MCF 10A (cell line): ENCODE results near the gene DNM3. TPM values are rescaled to one million over a fixed set of nuclear protein-coding genes. Genes with fewer than 3 reads are reported as not detected.
A peak's percentile ranks its signal among the peaks of the same experiment; 100 is the strongest.

Experiments
- BruUV-seq: library from RNA; stranded (reverse); fragments of 400-500 nt; replicated peaks from 2 replicates; lab custom pipeline; 2021; lab: Mats Ljungman, UMichigan
- CTCF ChIA-PET: fragments of 300-600 bp; sonication (Branson Sonifier 250); formaldehyde crosslinking; extraction: SDS; loops from one replicate; lab custom pipeline; 2021; ENCODE audit warnings: antibody characterized with exemption, inconsistent platforms; lab: Yijun Ruan, JAX
- POLR2A ChIA-PET: fragments of 300-600, 350-650 bp; sonication (Branson Sonifier 250); formaldehyde crosslinking; extraction: SDS; loops from one replicate; lab custom pipeline; 2020; ENCODE audit warnings: antibody characterized with exemption, inconsistent platforms; lab: Yijun Ruan, JAX
- DNase-seq: peaks from one replicate; pipeline ENCODE4 v3.0.0-alpha.2; 2018; ENCODE audit not compliant: unreplicated experiment
- H3K27ac Mint-ChIP-seq: one replicate; pipeline ENCODE4 v1.8.0; 2022; ENCODE audit warnings: mild to moderate bottlenecking, low read depth, mixed read lengths; ENCODE audit not compliant: unreplicated experiment
- H3K27me3 Mint-ChIP-seq: one replicate; pipeline ENCODE4 v1.8.0; 2022; ENCODE audit warnings: mixed read lengths; ENCODE audit not compliant: insufficient read depth, unreplicated experiment
- H3K36me3 Mint-ChIP-seq: one replicate; pipeline ENCODE4 v1.8.0; 2022; ENCODE audit warnings: mild to moderate bottlenecking, moderate library complexity, mixed read lengths; ENCODE audit not compliant: insufficient read depth, unreplicated experiment
- H3K4me1 Mint-ChIP-seq: one replicate; pipeline ENCODE4 v1.8.0; 2022; ENCODE audit warnings: mixed read lengths; ENCODE audit not compliant: insufficient read depth, unreplicated experiment
- H3K4me3 Mint-ChIP-seq: one replicate; pipeline ENCODE4 v1.8.0; 2022; ENCODE audit warnings: mild to moderate bottlenecking, moderate library complexity, mixed read lengths; ENCODE audit not compliant: unreplicated experiment
- H3K9me3 Mint-ChIP-seq: one replicate; pipeline ENCODE4 v1.8.0; 2022; ENCODE audit warnings: mixed read lengths; ENCODE audit not compliant: unreplicated experiment
- intact Hi-C: fragments of 100-400 bp; cut with micrococcal nuclease; formaldehyde crosslinking; loops from 2 replicates; pipeline ENCODE4 v1.14.1; 2022
- total RNA-seq: library from RNA; stranded (reverse); gene quantifications from 2 replicates; pipeline ENCODE4 v1.2.3, GENCODE V29; 2022
- TF ChIP-seq, protein P1 (sequence below): fragments of 200-600 bp; IDR thresholded peaks from one replicate; pipeline ENCODE4 v1.8.0; 2022; ENCODE audit warnings: antibody characterized with exemption, mild to moderate bottlenecking; ENCODE audit not compliant: unreplicated experiment

The DNM3 gene
- total RNA-seq, 1 experiment from 2014 or later = 0.68 TPM

DNA sequence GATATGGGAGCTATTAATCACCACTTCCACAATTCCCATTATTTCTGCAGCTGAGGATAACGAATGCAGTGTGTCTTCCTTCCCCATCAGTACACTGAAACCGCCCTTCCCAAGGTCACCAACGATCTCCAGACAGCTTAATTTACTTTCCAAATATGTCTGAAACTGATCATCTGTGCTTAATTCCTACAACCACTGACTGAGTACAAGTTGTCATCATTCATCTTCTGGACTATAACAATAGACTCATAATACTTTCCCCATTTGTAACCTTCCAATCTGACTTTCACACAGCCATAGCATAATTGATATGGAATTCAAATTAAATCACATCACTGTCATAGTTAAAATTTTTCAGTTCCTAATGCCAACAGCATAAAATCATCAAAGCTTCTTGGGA lies 17.4 kb downstream of the DNM3 start:
- DNase-seq = no peak
- ChIA-PET CTCF (interaction anchor here (0.6 to 1.6 kb wide), 5 partner anchors 57 to 1566 kb away, joined by 3 to 6 read pairs (median 4); no protein-coding TSS in a partner anchor), POLR2A (interaction anchor here (1.2 to 1.5 kb wide), 2 partner anchors 17 to 42 kb away, joined by 4 to 6 read pairs; partner anchors contain the start of gene DNM3)
- BruUV-seq = no TSS peak
- no peaks in the 10 kb centered on the region for H3K36me3 Mint-ChIP-seq
- no peak overlapping the region for H3K27ac Mint-ChIP-seq
- no peaks in the 10 kb centered on the region for H3K27me3 Mint-ChIP-seq
- H3K4me1 Mint-ChIP-seq = peaks cover 7% of the 10 kb centered on the region
- H3K9me3 Mint-ChIP-seq = peaks cover 9% of the 10 kb centered on the region
- intact Hi-C loops = no loop called here
- TF ChIP-seq, protein P1, sequence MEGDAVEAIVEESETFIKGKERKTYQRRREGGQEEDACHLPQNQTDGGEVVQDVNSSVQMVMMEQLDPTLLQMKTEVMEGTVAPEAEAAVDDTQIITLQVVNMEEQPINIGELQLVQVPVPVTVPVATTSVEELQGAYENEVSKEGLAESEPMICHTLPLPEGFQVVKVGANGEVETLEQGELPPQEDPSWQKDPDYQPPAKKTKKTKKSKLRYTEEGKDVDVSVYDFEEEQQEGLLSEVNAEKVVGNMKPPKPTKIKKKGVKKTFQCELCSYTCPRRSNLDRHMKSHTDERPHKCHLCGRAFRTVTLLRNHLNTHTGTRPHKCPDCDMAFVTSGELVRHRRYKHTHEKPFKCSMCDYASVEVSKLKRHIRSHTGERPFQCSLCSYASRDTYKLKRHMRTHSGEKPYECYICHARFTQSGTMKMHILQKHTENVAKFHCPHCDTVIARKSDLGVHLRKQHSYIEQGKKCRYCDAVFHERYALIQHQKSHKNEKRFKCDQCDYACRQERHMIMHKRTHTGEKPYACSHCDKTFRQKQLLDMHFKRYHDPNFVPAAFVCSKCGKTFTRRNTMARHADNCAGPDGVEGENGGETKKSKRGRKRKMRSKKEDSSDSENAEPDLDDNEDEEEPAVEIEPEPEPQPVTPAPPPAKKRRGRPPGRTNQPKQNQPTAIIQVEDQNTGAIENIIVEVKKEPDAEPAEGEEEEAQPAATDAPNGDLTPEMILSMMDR = no peak
- H3K4me3 Mint-ChIP-seq = no peak overlapping the region

DNA sequence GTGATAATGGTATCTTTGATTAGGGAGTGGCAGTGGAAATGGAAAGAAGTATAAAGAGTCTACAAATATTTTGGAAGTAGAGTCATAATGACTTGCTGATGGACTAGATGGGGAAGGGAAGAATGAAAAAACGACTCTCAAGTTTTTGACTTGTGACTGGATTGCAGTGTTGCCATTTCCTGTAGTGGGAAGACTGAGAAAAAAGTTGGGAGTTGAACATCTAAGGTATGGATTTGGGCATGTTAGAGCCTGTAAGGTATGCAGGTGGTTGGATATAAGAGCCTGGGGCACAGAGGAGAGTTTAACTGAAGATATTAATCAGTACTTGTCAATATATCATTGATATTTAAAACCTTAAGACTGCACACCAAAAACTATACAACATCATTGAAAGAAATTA lies 19.4 kb downstream of the DNM3 start:
- peaks cover 9% of the 10 kb centered on the region for H3K9me3 Mint-ChIP-seq
- H3K36me3 Mint-ChIP-seq = no peaks in the 10 kb centered on the region
- no peak overlapping the region for H3K4me3 Mint-ChIP-seq
- intact Hi-C loops = no loop called here
- ChIA-PET CTCF (no interaction called here), POLR2A (no interaction called here)
- no TSS peak for BruUV-seq
- TF ChIP-seq, protein P1 = no peak
- H3K4me1 Mint-ChIP-seq = peaks cover 7% of the 10 kb centered on the region
- H3K27ac Mint-ChIP-seq = no peak overlapping the region
- H3K27me3 Mint-ChIP-seq = no peaks in the 10 kb centered on the region
- peak; percentile 12 for DNase-seq

DNA sequence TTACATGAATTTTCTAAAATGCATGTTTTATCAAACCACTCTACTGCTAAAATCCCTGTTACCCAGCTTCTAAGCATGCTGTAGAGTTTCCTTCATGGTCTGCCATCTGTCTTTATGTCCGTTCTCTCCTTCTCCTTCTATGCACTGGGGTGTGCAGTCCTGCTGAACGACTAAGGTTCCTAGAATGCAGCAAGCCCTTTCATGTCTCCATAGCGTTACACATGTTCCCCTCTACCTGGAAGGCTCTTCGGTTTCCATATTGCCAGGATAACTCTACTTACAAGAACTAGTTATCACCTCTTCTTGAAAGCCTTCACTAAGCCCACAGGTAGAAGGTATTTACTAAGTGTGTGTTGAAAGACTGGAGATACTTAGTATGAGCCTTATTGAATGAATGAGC lies 22.2 kb downstream of the DNM3 start:
- CTCF ChIA-PET = interaction anchor here (0.7 to 1.1 kb wide), 2 partner anchors 63 to 119 kb away, joined by 3 to 6 read pairs; no protein-coding TSS in a partner anchor

DNA sequence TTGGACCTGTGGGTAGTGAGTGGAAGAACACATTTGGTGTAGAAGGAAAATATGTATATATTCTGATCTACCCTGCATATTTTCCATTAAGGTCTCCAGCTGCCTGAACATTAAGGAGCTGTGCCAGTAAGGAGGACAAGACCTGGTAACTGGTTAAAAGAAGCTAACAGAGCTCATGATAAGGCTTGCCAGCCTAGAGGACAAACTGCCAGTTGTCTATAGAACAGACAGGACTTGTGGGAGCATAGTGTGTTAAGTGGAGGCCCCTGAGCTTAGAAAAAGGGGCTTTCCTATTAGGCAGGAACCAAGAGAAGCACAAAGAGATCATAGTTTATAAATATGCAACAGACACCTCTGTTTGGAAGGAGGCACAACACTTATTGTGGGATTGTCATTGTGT lies 23.0 kb downstream of the DNM3 start:
- DNase-seq = no peak
- no peaks in the 10 kb centered on the region for H3K36me3 Mint-ChIP-seq
- CTCF ChIA-PET = interaction anchor here (0.9 to 1.1 kb wide), 3 partner anchors 121 to 227 kb away, joined by 3 to 4 read pairs (median 3); no protein-coding TSS in a partner anchor
- BruUV-seq = no TSS peak
- H3K4me3 Mint-ChIP-seq = no peak overlapping the region
- TF ChIP-seq, protein P1 = no peak
- H3K27ac Mint-ChIP-seq = no peak overlapping the region
- peaks cover 11% of the 10 kb centered on the region for H3K4me1 Mint-ChIP-seq
- POLR2A ChIA-PET = no interaction called here
- no peaks in the 10 kb centered on the region for H3K9me3 Mint-ChIP-seq
- H3K27me3 Mint-ChIP-seq = no peaks in the 10 kb centered on the region
- intact Hi-C loops = no loop called here

More for the DNA sequence above, 22.2 kb downstream of the DNM3 start:
- H3K4me3 Mint-ChIP-seq = no peak overlapping the region
- no peak overlapping the region for H3K27ac Mint-ChIP-seq
- intact Hi-C loops = no loop called here
- POLR2A ChIA-PET = no interaction called here
- no peak for DNase-seq
- H3K36me3 Mint-ChIP-seq = no peaks in the 10 kb centered on the region
- TF ChIP-seq, protein P1 = no peak
- no TSS peak for BruUV-seq
- no peaks in the 10 kb centered on the region for H3K9me3 Mint-ChIP-seq
- H3K27me3 Mint-ChIP-seq = no peaks in the 10 kb centered on the region
- peaks cover 7% of the 10 kb centered on the region for H3K4me1 Mint-ChIP-seq
